Suprapubic skin (tissue), 2 donors: ENCODE data around the gene SOCS1.

Experiments used
- EP300 ChIP-seq: sonication (generic); formaldehyde crosslinking; IDR thresholded peaks from one replicate; pipeline ENCODE4 v1.6.1; 2017; ENCODE audit warnings: antibody characterized with exemption
- POLR2A ChIP-seq, 2 donors: fragments of 450-650 bp; IDR thresholded peaks; one replicate each; pipeline ENCODE4 v1.6.1; 2017; ENCODE audit warnings: antibody characterized with exemption in 2 of 2, mild to moderate bottlenecking in 2 of 2, moderate library complexity in 2 of 2

GRCh38 chr16:11303405-11304138 is 47.6 kb upstream of the SOCS1 start:
- TF ChIP-seq POLR2A (IDR thresholded peaks at IDR 0.05) (no peak), EP300 (no peak)
